ENCODE measurements around the gene SKIDA1. TPM values are rescaled to one million over a fixed set of nuclear protein-coding genes. Genes with fewer than 3 reads are reported as not detected.

The SKIDA1 gene
- total RNA-seq, 1 donor = not detected

DNA sequence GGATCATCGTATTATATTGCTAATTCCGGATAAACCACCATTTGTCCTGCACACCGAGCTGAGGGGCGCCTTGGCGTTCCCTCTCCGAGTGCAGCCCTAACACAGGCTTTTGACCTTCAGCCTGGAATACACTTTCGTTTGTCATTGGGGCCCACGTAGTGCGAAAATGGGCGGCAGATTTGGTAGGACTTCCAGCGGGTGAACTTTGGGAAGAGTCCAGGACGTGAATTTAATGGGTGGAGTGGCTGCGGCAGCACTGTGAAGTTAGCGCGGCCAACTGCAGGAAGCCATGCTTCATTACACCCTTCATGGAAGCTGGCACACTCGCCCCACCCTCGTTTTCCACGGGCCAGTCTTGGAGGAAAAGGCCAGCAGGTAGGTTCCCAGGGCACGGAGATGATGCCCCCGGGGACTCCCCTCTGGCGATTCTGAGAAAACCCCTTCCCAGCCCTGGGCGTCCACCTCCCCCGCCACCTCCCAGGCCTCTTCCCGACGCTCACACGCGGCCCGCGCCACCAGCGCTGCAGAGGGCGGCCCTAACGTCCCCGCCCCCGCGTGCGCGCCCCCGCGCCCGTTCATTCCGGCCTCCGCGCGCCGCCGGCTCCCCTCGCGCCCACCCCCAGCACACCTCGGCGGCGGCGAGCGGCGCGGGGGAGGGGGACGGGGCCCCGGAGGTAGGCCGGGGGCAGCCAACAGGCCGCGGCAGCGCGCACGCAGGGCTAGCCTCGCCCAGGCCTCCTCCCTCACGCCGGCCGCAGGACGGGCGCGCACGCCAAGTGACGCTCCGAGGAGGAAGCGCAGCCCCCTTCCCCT, 8.2 kb upstream of the SKIDA1 start, which contains the start of gene MLLT10:
Gene MLLT10, plus strand, starts transcription at position 766 of the 813 bp plus-strand sequence. CDS start 413 bp downstream, outside the sequence.
- H3K9me3 ChIP-seq (ENCODE audit: low read depth, low read length) = no peaks in the 10 kb centered on the region
- no peaks in the 10 kb centered on the region for H3K27me3 ChIP-seq (ENCODE audit: insufficient read depth, low read length)
- peaks cover 20% of the 10 kb centered on the region for H3K4me1 ChIP-seq (ENCODE audit: insufficient read depth, low read length)

DNA sequence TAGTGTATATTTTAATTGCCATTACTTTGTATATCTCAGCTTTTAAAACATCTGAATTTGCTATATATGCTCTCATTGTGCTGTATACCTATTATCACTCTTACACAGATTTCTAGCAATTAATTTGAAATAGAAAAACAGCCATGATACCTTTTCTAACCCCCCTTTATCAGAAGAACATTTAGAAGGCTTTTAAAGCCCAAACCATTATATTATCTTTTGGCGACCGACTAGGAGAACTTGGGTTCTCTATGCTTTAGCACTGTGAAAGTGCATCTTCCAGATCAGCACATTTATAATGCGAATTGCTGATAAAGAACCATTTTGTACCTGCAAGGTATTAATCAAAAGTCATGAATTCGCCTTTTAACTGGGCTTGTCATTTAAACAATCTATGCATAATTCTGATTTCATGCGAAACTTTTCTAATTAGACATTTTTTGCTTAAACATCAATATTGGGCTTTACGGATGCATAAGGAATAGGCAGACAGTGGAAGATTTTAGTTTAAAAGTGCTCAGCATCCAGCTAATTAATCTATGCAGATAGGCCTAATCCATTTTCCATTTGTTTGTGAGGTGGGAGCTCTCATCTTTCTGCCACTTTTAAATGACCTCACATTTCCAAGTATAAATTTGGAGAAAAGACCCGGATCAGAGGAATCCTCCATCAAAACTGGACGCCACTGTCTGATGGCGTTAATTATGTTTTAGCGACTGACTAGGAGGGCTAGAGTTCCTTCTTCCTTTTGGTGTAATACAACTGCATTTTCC, 7.4 kb upstream of the SKIDA1 start:
- H3K27me3 ChIP-seq (ENCODE audit: insufficient read depth, low read length) = peaks cover 1% of the 10 kb centered on the region
- no peaks in the 10 kb centered on the region for H3K9me3 ChIP-seq (ENCODE audit: low read depth, low read length)
- peaks cover 21% of the 10 kb centered on the region for H3K4me1 ChIP-seq (ENCODE audit: insufficient read depth, low read length)
- H3K4me3 ChIP-seq (ENCODE audit: low read length) = peak overlapping the region; percentile 71

More for the DNA sequence above, 8.2 kb upstream of the SKIDA1 start, which contains the start of gene MLLT10:
- peak within 1 kb of the TSS; percentile 71 for H3K4me3 ChIP-seq (ENCODE audit: low read length)

DNA sequence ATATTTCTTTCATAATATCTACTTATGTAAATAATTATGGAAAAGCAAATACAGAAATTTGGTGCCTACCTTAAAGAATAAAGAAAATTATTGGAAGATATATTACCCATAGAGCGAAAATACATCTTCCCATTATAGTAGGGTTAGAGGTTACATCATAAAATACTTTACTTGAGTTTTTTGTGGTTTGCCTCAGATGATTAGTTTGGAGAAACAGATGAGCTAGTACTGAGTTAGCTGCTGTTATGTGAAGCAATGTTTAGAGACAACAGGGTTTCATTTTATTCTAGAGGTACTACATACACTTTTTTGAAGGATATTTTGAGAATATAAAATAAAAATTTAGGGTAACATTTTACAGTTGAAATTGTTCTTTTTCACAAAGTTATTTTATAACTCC, 5.7 kb upstream of the SKIDA1 start:
- H3K9me3 ChIP-seq (ENCODE audit: low read depth, low read length) = no peaks in the 10 kb centered on the region
- no peak overlapping the region for H3K4me3 ChIP-seq (ENCODE audit: low read length)
- H3K27me3 ChIP-seq (ENCODE audit: insufficient read depth, low read length) = peaks cover 7% of the 10 kb centered on the region

GRCh38 chr10:21530641-21531040, 5.2 kb upstream of the SKIDA1 start:
- Histone ChIP-seq H3K9me3 (ENCODE audit: low read depth, low read length) (no peaks in the 10 kb centered on the region), H3K4me1 (ENCODE audit: insufficient read depth, low read length) (peaks cover 27% of the 10 kb centered on the region), H3K4me3 (ENCODE audit: low read length) (no peak overlapping the region), H3K27me3 (ENCODE audit: insufficient read depth, low read length) (peaks cover 7% of the 10 kb centered on the region)

More for the DNA sequence above, 5.7 kb upstream of the SKIDA1 start:
- H3K4me1 ChIP-seq (ENCODE audit: insufficient read depth, low read length) = peaks cover 31% of the 10 kb centered on the region

DNA sequence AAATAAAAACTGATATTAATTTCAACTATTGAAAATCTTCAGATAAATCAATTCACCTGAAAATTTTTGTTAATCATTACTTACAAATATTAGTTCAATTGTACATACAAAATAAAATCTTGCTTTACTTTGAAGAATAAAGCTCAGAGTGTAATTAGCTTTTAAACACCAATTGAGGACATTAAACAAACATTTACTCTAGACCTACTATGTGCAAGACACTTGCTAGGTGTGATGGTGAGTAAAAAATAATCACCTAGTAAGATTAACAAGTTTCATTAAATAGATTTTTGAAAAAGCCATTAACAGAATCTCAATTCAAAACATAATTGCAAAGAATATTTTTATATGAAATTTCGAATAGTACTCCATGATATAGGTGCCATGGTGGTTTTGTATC, 4.7 kb upstream of the SKIDA1 start:
- no peak overlapping the region for H3K4me3 ChIP-seq (ENCODE audit: low read length)
- H3K9me3 ChIP-seq (ENCODE audit: low read depth, low read length) = no peaks in the 10 kb centered on the region
- peaks cover 7% of the 10 kb centered on the region for H3K27me3 ChIP-seq (ENCODE audit: insufficient read depth, low read length)
- H3K4me1 ChIP-seq (ENCODE audit: insufficient read depth, low read length) = peaks cover 27% of the 10 kb centered on the region

DNA sequence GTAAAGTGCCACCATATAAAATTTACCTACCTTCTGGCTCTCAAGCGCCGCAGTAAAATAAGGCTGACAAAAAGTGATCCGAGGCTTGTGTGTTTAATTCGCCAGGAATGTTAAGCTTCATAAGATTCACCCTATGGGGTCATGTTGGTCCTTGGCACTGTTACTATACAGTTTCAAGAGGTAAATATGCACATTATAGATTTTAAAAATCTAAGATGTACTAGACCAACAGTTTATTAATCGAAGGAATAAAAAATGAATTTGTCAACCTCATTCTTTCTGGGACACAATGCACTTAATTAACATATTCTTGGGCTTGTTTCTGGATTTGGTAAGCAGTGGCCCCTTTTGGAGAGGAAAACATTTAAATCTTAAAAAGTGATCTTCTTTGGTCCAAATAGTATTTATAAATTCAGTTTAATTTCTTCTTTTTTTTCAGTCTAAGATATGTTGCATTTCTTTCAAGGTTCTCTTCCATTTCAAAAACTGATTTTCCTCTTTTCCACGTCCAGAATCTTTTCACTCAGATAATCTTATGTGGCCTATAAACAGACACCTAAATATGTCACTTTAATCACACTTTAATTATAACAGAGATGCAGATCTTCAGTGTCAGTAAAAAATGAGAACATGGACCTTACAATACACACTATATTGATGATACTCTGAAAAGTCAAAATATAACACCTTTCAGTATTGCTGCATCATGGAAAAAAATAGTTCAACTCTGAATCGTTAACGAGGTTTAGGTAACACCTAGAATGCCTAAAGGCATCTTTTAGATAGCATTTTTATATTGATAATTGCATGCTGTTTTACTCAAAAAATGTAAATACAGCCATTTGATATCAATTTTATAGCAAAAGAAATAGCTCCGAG, 3.8 kb upstream of the SKIDA1 start:
- Histone ChIP-seq H3K27me3 (ENCODE audit: insufficient read depth, low read length) (peaks cover 10% of the 10 kb centered on the region), H3K9me3 (ENCODE audit: low read depth, low read length) (no peaks in the 10 kb centered on the region), H3K4me3 (ENCODE audit: low read length) (no peak overlapping the region), H3K4me1 (ENCODE audit: insufficient read depth, low read length) (peaks cover 34% of the 10 kb centered on the region)

DNA sequence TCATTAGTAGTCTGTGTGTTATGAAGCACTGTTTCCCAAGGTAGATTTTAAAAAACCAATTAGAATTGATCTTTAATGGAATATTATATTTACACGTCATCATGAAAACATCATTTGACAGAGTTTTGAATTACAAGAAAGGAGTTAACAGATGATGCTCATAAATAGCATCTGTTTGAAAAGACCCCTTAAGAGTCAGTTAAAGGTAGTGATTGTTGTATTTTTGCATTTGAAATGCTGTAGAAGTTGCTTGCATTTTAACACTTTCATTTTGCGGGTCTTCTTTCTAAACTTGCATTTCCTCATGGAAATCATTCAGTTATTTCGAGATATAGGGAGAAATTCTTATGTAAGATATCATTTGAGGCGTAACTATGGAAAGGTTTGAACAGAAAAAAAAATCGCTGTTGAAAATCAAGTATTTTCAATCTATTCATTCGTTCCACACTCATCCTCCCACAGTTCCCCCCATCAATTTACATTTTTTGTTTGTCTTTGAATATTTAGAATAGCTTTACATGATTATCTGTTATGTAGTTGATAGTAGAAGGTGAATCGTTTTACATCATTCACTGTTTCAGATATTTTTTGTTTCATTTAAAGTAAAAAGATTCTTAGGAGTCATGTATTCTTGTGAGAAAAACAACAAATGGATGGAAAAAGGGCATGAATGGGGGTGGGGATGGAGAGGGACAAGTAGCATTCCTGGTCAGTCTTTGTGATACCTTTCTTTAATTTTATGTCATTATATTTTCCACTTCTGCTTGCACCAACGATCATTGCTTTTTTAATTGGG, 3.0 kb upstream of the SKIDA1 start:
- no peak overlapping the region for H3K4me3 ChIP-seq (ENCODE audit: low read length)
- H3K4me1 ChIP-seq (ENCODE audit: insufficient read depth, low read length) = peaks cover 34% of the 10 kb centered on the region
- no peaks in the 10 kb centered on the region for H3K9me3 ChIP-seq (ENCODE audit: low read depth, low read length)
- peaks cover 17% of the 10 kb centered on the region for H3K27me3 ChIP-seq (ENCODE audit: insufficient read depth, low read length)

GRCh38 chr10:21527598-21528235, 2.2 kb upstream of the SKIDA1 start:
- peaks cover 19% of the 10 kb centered on the region for H3K27me3 ChIP-seq (ENCODE audit: insufficient read depth, low read length)
- peaks cover 27% of the 10 kb centered on the region for H3K4me1 ChIP-seq (ENCODE audit: insufficient read depth, low read length)
- H3K9me3 ChIP-seq (ENCODE audit: low read depth, low read length) = no peaks in the 10 kb centered on the region
- H3K4me3 ChIP-seq (ENCODE audit: low read length) = peak overlapping the region; percentile 51

GRCh38 chr10:21526860-21527597, 1.5 kb upstream of the SKIDA1 start:
- Histone ChIP-seq H3K27me3 (ENCODE audit: insufficient read depth, low read length) (peaks cover 22% of the 10 kb centered on the region), H3K9me3 (ENCODE audit: low read depth, low read length) (no peaks in the 10 kb centered on the region), H3K4me1 (ENCODE audit: insufficient read depth, low read length) (peaks cover 26% of the 10 kb centered on the region), H3K4me3 (ENCODE audit: low read length) (peak overlapping the region; percentile 51)

DNA sequence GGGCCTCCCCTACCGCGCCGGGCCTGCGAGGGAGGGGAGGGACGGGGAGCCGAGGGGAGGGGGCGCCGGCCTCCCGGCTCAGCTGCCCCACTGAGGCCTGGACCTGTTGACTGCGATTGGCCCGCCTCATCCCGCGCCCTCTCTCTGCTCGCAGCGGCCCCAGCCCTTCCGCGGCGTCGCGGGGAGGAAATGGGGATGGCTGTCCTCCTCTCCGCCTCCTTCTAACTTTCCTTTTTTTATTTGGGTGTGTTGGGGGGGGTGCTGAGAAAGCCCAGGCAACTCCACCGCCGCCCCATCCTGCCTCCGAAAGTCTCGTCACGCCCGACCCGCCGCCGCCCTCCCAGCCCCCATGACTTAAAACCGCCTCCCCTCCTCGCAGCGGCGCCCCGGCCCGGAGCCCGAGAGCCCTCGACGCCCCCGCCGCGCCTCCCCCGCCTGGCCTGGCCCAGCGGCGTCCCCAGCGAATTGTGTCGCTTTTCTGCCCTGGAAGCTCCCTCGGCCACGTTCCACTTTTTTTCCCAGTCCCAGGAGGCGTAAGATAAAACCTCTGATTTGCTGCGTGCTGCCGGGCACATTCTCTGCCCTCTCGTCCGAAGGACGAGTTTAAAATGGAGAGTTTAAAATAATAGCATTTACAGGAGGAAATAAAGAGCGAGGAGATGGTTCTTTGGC, 842 bp upstream of the SKIDA1 start:
- Histone ChIP-seq H3K4me3 (ENCODE audit: low read length) (peak overlapping the region; percentile 51), H3K9me3 (ENCODE audit: low read depth, low read length) (no peaks in the 10 kb centered on the region), H3K27me3 (ENCODE audit: insufficient read depth, low read length) (peaks cover 28% of the 10 kb centered on the region), H3K4me1 (ENCODE audit: insufficient read depth, low read length) (peaks cover 26% of the 10 kb centered on the region)

- H3K4me3 ChIP-seq (ENCODE audit: low read length) = peak overlapping the region; percentile 51
- H3K4me1 ChIP-seq (ENCODE audit: insufficient read depth, low read length) = peaks cover 30% of the 10 kb centered on the region
- no peaks in the 10 kb centered on the region for H3K9me3 ChIP-seq (ENCODE audit: low read depth, low read length)
- peaks cover 43% of the 10 kb centered on the region for H3K27me3 ChIP-seq (ENCODE audit: insufficient read depth, low read length)
Observed at GRCh38 chr10:21524526-21525366, 736 bp downstream of the SKIDA1 start.

DNA sequence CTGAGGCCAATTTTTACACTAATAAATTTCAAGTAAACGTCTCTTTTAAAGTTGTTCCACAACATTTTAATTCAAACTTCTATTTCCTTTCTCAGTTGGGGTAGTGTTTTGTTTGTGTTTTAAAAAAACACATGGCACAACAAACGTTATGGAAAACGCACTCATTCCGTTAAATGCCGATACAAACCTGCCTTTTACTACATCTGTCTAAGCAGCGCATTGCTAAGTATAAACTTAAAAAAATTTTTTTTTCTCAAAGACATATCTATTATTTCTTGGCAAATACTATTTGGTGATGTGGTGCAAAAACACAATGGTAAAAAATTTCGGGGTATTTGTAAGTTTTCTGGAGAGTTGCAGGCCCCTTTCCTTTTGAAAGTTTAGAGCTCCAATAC, 1.4 kb downstream of the SKIDA1 start:
- no peaks in the 10 kb centered on the region for H3K9me3 ChIP-seq (ENCODE audit: low read depth, low read length)
- H3K27me3 ChIP-seq (ENCODE audit: insufficient read depth, low read length) = peaks cover 49% of the 10 kb centered on the region
- peaks cover 36% of the 10 kb centered on the region for H3K4me1 ChIP-seq (ENCODE audit: insufficient read depth, low read length)
- H3K4me3 ChIP-seq (ENCODE audit: low read length) = no peak overlapping the region
